NCI-H510A treated with DMSO at 0.1 percent for 48 hours (cell line): Measurements from ENCODE around the gene BMPR1B.
"Not testable (repeated sequence)": the region's sequence is repeated elsewhere in the genome, so short reads cannot be mapped to it uniquely, and the experiment has no call there.

Source experiments
- DNase-seq: peaks from one replicate; lab custom pipeline; 2025; lab: John Stamatoyannopoulos, UW

The BMPR1B gene

DNA sequence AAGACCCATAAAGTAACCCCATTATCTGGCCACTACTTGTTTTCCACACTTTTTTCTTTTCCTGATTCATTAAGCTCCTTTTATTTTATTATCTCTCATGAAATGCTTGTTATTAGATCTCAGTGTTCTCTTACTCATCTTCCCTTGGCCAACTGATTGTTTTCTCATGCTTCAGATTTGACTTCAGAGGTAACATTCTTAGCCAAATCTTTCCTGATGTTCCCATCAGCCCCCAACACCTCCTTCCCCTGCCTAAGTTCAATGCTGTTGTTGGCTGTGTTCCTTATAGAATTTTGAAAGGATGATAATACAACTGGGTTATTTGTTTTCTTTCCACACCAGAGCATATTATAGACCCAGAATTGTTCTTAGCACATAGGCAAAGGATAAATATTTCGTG lies 75.6 kb downstream of the BMPR1B start:
- DNase-seq: no peak

DNA sequence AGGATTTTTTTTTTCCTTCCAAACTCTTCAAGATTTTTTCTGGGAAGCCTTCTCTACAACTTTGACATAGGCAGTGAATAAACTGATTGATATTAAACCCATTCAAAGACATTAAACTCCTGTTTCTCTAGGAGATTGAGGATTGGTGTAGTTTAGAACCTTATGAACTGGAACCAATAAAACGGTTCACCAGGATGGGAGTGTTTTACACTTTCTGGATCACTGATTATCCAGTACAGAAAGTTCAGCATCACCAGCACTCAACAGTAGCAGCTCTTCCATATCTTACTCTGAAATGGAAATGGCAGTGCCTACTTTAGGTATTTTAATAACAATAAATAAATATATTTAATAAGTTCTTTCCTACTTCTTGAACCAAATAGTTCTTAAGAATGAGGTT lies 76.7 kb downstream of the BMPR1B start:
- no peak for DNase-seq

DNA sequence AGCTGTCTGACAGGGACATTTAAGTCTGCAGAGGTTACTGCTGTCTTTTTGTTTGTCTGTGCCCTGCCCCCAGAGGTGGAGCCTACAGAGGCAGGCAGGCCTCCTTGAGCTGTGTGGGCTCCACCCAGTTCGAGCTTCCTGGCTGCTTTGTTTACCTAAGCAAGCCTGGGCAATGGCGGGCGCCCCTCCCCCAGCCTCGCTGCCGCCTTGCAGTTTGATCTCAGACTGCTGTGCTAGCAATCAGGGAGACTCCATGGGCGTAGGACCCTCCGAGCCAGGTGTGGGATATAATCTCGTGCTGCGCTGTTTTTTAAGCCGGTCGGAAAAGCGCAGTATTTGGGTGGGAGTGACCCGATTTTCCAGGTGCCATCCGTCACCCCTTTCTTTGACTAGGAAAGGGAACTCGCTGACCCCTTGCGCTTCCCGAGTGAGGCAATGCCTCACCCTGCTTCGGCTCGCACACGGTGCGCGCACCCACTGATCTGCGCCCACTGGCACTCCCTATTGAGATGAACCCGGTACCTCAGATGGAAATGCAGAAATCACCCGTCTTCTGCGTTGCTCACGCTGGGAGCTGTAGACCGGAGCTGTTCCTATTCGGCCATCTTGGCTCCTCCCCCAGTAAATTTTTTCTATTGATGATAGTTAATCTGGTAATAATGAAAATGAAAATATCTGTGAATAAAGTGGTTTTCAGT lies 83.6 kb downstream of the BMPR1B start:
- DNase-seq: not testable (repeated sequence)

DNA sequence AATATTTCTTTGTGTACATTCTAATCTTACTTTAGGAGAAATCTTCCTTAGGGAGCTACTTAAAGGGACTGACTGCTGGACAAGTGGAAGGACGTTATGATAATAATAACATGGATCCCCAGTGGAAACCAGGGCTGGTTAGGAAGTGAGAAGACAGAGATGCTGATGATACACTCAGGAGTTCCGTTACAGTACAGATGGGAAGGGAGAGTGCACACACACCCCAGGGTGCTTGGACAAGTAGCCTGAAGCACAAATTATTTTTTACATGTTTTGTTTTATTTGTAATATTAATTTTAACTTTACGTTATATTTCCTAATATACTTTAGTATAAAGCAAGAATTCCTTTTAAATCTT lies 84.1 kb downstream of the BMPR1B start:
- no peak for DNase-seq

DNA sequence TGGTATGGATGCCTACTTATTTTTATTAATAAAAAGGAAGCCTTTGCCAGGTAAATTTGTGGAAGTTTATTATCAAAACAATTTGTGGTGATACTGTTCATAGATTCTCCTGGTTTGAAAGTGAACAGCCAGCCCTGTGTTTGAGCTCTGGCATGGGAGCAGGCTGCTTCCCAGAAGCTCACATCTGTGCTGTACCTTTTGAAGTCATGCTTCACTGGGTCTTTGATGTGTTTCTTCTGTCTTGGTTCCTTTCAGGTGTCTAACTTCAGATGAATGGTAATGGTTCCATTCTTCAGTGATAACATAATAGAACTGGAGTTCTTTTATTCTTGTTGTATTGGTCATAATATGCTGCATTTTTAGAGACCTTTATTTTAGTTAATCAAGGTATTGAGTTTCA lies 85.5 kb downstream of the BMPR1B start:
- DNase-seq: no peak

DNA sequence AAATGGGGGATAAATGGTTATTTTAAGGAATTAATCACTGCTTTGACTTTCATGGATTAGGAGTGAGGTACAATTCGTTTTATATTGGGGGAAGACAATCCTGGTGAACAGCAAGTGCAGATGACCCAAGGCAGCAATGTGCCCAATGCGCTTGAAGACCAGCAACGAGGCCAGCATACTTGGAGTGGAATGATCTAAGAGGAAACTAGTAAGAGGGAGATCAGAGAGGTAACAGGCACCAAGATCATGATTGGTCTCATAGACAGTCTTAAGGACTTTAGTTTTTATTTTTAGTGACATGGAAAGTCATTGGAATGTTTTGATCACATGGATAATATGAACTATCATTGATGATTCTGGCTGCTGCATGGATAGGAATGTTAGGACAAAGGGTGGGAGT lies 90.6 kb downstream of the BMPR1B start:
- no peak for DNase-seq

DNA sequence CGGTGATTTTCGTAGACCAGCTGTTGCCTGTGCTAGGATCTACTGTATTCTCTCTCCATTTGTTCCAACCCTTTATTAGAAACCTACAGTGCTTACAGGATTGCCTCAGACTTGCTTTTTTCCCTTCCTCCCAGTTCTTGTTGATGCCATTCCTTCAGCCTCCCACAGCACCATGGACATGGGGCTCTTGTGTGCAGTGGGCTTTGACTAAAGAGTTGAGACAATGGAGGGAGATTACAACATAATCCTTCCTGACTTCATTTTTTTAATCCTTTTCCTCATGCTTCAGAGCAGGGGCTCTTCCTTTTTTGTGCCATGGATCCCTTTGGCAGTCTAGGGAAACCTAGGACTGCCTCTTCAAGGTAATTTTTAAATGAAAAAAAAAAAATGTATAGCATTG lies 92.1 kb downstream of the BMPR1B start:
- DNase-seq: no peak

DNA sequence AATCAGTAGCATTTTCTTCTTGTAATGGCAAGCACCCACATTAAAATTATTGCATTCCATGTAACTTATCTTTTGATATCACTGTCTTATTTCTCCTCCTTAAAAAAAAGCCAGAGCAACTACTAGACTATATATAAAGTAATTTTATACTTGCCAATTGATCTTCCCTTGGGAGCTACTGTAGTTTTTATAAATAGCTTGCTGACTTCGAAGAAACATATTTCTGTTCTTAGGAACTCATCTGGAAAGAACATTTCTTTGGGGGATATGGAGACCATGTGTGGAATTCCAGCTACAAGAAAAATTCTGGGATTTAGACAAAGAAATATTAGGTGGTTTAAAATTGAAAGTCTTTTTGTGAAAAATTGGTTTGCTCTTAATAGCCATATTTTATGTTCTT lies 94.9 kb downstream of the BMPR1B start:
- DNase-seq: no peak

DNA sequence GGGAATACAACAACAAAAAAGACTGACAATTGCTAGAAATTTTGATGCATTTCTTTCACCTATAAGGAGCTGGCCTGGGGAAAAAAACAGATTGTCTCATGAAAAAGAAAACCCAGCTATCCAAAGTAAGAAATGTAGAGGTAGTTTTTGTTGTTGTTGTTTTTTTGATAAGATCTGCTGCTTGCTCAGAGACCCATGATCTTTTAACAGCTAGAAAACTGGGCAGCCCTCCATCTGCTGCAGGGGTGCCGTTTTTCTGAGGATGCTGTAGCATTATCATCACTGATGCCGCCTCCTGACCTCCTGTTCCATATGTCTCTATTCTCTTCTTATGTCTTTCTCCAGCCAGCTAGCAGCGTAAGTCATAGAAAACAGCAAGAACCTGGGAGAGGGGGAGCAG lies 98.3 kb downstream of the BMPR1B start:
- no peak for DNase-seq

DNA sequence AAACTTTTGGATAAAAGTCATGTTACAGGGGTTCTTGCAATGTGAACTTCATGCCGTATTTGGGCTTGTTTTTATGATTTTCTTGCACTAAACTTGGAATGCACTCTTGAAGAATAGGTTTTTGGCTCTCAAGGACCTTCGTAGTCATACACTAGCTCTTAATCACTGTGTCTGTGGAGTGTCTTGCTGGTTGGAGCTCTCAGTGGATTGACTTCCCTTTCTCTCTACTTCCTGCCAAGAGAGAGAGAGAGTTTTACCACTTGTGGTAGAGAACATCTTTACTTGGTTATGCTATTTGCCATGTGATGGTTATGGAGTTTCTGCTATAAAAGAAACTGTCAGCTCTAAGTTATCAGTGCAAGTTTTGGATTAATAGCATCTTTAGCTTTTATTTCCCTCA lies 112.4 kb downstream of the BMPR1B start:
- no peak for DNase-seq

DNA sequence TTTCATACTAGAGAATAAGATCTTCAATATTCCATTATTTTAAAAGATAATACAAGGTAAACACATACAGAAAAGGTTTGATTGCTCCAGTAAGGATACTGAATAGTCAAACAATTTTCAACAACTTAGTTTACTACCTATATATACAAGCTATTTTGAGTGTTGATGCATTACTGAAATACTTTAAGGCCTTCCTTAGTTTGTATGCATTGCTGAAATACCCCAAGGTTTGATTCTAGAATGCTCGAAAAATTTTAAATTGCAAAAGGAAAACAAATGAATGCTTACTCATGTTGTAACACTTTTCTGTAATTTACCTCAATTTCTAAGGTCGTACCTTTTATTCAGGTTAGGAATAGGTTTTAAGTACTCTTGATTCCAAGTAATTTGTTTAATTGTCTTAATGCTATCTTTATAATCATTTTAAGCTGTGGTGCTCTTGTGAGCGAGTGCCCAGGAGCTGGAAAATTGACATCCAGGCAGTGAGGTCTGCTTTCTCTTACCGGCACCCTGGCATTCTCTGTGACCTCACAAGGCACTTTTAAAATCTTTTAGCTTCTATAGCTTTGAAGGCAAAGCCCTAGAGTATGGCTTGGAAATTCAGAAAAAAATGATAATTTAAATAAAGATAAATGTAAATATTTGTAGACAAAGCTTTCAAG lies 114.0 kb downstream of the BMPR1B start:
- DNase-seq: no peak

DNA sequence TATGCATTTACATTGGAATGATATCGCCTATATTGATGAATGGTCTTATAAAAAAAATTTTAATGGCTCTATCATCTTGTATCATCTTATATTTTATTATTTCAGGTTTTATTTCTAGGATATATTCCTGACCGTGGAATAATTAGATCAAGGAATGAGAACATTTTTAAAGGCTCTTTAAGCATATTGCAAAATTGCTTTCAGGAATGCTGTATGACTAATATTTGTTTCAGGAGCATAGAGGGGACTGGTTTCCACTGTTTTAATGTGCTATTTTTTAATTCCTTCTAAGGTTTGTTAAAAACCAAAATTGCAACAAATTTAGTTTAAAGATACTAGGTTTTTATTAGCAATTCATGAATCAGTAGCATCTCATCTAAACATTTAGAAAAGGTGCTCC lies 120.2 kb downstream of the BMPR1B start:
- DNase-seq: no peak

DNA sequence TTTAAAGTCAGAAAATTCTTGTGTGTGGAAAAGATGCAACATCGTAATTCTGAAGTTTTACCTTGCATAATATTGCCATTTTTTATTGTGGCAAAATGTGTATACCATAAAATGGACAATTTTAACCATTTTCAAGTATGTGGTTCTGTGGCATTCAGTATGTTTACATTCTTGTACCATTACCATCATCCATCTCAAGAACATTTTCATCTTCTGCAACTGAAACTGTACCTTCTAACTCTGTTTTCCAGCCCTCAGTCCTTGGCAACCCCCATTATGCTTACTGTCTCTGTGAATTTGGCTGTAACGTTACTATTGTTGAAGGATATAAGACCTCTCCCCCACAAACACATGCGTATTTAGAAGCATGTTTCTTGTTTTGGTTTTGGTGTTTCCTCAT lies 123.2 kb downstream of the BMPR1B start:
- no peak for DNase-seq

DNA sequence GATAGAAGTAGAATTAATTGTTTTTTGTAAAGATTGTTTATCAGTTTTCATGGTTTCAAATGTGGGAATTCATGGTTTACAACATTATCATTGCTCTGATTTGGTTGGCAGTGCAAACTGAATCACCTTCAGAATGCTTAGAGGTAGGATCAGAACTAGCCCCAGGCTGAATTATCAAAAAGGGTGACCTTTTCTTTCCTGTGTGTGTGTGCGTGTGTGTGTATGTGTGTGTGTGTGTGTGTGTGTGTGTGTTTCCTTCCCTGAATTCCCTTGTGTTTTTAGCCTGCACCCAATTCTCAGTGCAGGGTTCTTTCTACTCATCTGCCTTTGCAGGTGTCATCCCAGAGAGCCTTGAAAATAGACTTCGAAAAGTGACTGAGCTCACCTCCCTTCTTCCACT lies 125.0 kb downstream of the BMPR1B start:
- no peak for DNase-seq

DNA sequence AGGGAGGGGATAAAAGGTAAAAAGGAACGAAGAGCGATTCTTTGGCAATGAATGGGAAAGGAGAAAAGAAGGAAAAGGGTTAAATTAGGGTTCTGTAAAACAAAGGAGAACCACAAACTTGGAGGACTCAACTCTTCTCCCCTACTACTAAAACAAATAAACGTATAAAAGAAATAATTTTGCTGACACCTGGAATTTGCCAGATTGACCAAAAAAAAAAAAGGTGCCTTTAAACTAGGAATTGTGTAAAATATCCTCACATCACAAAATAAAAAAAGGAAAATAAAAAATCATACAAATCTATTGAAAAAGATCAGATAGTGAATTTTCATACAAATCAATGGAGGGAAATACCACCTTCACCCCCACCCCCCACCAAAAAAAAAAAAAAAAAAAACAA lies 129.3 kb downstream of the BMPR1B start:
- no peak for DNase-seq

DNA sequence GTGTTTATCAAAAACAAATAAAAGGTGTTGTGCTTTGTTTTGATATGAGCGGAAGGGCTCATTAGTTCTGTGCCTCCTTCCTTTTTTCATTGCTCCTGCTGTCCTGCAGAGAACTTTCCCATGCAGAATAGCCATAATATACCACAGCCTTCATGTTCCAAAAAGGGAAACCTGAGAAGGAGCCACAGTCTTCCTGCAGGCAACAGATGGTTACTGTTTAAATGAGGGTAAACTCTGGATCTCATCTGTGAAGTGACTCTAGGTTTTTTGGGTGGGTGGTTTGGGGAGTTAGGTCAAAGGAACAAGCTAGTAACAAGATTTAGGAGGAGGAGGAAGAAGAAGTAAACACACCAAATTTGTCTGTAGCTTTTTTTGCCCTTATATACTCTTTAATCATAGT lies 131.8 kb downstream of the BMPR1B start:
- no peak for DNase-seq

DNA sequence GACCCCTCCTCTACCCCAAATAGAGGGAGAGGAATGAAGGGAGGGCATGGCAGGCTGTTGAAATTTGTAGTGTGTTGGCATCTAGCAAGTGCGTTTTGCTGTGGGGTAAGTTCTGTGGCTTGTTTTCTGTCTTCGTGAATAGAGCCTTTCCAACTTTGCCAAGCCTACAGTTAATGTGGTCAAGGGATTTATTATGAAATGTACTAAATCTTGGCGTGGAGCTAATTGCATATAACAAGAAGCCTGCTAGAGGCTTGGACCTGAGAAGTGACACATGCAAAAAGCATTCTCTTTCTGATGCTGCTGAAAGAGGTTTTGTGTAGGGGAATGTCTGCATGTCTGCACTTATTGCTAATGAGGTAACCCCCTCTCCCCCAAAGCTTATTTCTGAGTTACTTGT lies 132.2 kb downstream of the BMPR1B start:
- DNase-seq: no peak

DNA sequence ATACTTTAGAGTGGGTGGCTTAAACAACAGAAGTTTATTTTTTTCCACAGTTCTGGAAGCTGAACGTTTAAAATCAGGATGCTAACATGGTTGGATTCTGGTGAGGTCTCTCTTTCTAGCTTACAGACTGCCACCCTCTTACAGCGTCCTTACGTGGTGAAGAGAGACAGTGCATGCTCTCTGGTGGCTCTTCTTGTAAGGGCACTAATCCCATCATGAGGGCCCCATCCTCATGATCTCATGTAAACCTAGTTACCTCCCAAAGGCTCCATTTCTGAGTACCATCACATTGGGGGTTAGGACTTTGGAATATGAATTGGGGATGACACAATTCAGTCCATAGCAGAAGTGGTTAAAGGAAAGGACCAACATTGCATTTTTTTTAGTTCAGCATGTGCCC lies 132.8 kb downstream of the BMPR1B start:
- DNase-seq: no peak

DNA sequence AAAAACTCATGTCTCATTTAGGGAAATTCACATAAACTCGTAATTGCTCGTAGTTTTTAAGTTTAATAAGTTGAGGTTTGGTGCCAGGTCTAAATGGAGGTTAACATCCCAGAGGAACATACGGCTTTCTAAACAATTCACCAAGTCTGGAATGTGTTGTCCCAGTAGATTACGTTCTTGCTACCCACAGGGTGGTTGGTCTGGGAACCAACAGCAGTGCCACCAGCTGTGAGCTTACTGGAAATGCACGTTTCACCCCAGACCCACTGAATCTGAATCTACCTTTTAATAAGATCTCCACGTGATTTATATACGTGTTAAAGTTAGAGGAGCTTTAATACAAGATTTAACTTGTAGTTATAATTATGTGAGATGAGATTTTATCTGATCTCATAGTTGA lies 134.3 kb downstream of the BMPR1B start:
- no peak for DNase-seq

DNA sequence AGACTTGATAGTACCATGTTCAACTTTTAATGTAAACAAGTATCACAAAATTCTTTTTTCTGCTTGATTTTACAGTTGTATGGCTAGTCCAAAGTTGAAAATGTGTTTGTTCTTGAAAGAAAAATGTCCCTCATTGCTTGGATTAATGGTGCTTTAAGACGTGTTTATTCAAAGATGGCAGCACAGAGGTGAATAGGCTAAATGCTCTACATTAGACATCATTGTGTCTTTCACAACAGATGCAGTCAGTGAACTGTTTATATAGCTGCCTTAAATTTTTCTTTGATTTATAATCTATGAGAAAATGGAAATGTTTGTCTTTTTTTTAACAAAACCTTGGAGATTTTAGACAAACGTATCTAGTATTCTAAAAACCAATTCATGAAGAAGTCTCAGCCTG lies 137.3 kb downstream of the BMPR1B start:
- DNase-seq: no peak

DNA sequence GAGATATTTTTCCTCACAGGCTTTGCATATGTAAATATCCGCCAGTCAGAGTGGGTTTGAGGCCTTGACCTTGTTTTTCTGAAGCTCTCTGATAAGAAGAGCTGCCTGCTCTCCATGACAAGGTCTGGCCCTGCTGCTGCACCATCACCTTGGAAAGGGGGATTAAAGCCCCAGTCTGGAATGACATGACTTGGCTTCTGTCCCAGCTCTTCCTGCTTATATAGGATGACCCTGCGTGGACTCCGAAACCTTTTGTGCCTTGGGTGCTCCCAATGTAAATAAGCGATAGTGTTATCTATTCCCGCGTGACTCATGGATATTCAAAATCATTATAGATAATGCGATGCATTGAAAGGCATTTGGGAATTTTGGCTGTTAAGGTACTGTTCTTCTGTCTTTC lies 139.3 kb downstream of the BMPR1B start:
- DNase-seq: no peak

DNA sequence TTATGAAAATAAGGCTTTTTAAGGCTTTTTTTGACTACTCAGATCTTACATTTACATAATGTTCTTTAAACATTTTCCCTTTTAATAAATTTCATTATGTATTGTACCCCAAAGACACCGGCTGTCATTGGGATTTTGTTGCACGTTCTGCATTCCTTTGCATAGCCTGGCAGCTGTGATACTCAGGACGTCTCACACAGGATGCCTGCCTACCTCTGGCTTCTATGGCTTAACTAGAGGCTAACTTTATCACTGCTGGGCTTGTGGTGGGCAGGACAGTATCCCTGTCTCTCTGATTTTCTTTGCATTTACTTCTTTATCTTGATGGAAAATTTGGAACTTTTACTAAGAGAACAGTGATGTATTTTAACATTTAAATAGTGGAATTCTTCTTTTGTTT lies 147.8 kb downstream of the BMPR1B start:
- no peak for DNase-seq

DNA sequence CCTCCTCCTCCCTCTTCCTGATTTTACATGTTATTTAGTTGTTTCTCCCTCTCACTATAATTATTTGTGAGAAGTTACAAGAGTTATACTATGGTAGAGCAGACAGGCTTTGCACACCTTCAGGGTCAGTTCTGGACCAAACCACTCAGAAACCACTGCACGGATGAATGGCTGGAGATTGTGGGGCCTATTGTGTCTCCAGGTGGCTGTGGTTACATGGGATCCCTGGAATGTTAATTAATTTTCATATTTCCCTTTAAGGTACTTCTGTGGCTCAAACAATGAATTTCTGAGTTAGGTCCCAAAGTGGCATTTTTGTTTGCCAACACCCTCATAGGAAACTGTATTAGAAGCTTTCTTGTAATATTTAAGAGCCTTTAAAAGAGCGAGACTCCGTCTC lies 151.9 kb downstream of the BMPR1B start:
- DNase-seq: no peak

DNA sequence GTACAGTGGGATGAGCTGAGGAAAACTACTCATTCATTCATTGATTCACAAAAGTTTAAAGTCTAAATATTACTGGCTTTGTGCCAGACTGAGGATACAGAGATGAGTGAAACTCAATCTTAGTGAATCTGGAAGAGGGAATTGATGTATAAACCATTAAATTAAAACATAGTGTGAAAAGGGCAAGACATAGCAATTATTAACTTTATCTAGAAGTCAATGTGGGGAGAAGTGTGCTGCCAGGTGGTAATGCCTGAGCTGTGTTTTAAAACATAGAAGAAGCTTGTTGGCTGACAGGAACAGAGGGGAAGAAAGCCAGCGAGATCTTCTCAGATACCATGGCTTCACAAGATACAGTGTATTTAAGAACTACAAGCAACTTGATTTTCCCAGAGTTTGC lies 153.4 kb downstream of the BMPR1B start:
- no peak for DNase-seq
